HepG2 (cell line): ENCODE data around the gene PARD3. TPM values are rescaled to one million over a fixed set of nuclear protein-coding genes. Genes with fewer than 3 reads are reported as not detected.

ENCODE experiments used
- ATF3 ChIP-seq: sonication (generic); formaldehyde crosslinking; IDR thresholded peaks from 2 replicates; pipeline ENCODE4 v1.4.0; 2020; ENCODE audit warnings: missing genetic modification reagents
- CREB1 ChIP-seq, 2 experiments: fragments of 450-650 bp in 1 of 2; IDR thresholded peaks; 2 replicates each; pipeline ENCODE4 v1.6.1; 2016 to 2017; ENCODE audit warnings: control low read depth in 1 of 2, mild to moderate bottlenecking in 1 of 2, missing compliant biosample characterization in 1 of 2, missing genetic modification characterization in 1 of 2
- FOXJ3 ChIP-seq: sonication (generic); formaldehyde crosslinking; IDR thresholded peaks from 2 replicates; pipeline ENCODE4 v1.4.0; 2020; ENCODE audit warnings: missing genetic modification reagents, mild to moderate bottlenecking, borderline replicate concordance
- HNF4G ChIP-seq, 2 experiments: sonication (generic) in 1 of 2; formaldehyde crosslinking in 1 of 2; IDR thresholded peaks; 2 replicates each; pipeline versions ENCODE4 v1.4.0 to v1.6.1; 2011 to 2020; ENCODE audit warnings: borderline replicate concordance in 2 of 2, low read depth in 2 of 2, mild to moderate bottlenecking in 2 of 2, low read length in 1 of 2, missing genetic modification reagents in 1 of 2, moderate library complexity in 1 of 2
- IKZF5 ChIP-seq: IDR thresholded peaks from 2 replicates; pipeline ENCODE4 v1.6.1; 2018; ENCODE audit warnings: missing genetic modification reagents, mild to moderate bottlenecking, missing compliant biosample characterization
- NRL ChIP-seq: sonication (generic); formaldehyde crosslinking; IDR thresholded peaks from 2 replicates; pipeline ENCODE4 v1.5.0; 2020; ENCODE audit warnings: missing genetic modification reagents, mild to moderate bottlenecking, moderate library complexity, borderline replicate concordance
- SPEN ChIP-seq: sonication (generic); formaldehyde crosslinking; IDR thresholded peaks from 2 replicates; pipeline ENCODE4 v1.5.1; 2020; ENCODE audit warnings: low read depth, mild to moderate bottlenecking, missing genetic modification reagents
- TEAD3 ChIP-seq: optimal IDR thresholded peaks from 2 replicates; pipeline ENCODE3; 2016; ENCODE audit warnings: borderline replicate concordance
- ZMYM4 ChIP-seq: sonication (generic); formaldehyde crosslinking; IDR thresholded peaks from 2 replicates; pipeline ENCODE4 v1.8.1; 2023; ENCODE audit warnings: mild to moderate bottlenecking, missing genetic modification reagents
- polyA plus RNA-seq, 8 experiments: library from polyadenylated mRNA; depleted of rRNA in 3 of 8; stranded (reverse) in 7 of 8; unstranded in 1 of 8; fragments of >200 nt; fragmentation: Illumina TruSeq in 4 of 8; extraction: Trizol in 4 of 8; gene quantifications; 2 replicates each; pipeline versions ENCODE4 v1.2.1 to v1.2.3, GENCODE V29; 2011 to 2016; ENCODE audit warnings: low read depth in 4 of 8, missing spikeins in 1 of 8, mixed read lengths in 1 of 8; ENCODE audit not compliant: insufficient read depth in 1 of 8
- total RNA-seq, 5 experiments: library from RNA; depleted of rRNA; stranded (reverse); fragments of >200 nt; fragmentation: Illumina TruSeq; extraction: Trizol; gene quantifications; 2 replicates each; pipeline ENCODE4 v1.2.3, GENCODE V29; 2016; ENCODE audit warnings: low read depth in 1 of 5
- TF ChIP-seq, protein P1 (sequence below): sonication (generic); formaldehyde crosslinking; IDR thresholded peaks from 2 replicates; pipeline ENCODE4 v1.4.0; 2020; ENCODE audit warnings: missing genetic modification reagents
- TF ChIP-seq, protein P2 (sequence below): sonication (generic); formaldehyde crosslinking; IDR thresholded peaks from 2 replicates; pipeline ENCODE4 v1.4.0; 2020; ENCODE audit warnings: mild to moderate bottlenecking, missing genetic modification reagents, borderline replicate concordance
- TF ChIP-seq, protein P3 (sequence below): sonication (generic); formaldehyde crosslinking; IDR thresholded peaks from 2 replicates; pipeline ENCODE4 v1.4.0; 2020; ENCODE audit warnings: missing genetic modification reagents, borderline replicate concordance
- TF ChIP-seq, protein P4 (sequence below): IDR thresholded peaks from 2 replicates; pipeline ENCODE4 v1.6.1; 2016

Gene PARD3
- total and polyA plus RNA-seq, 2 of the 13 experiments (the other 11 are each of a cell fraction or from before 2014, with no cell fraction given): 40.9 to 60.0 TPM

GRCh38 chr10:34345383-34345782 is 469.7 kb downstream of the PARD3 start (continued):
- TF ChIP-seq NRL (no peak), HNF4G (IDR thresholded peaks at IDR 0.05; ENCODE audit: borderline replicate concordance, low read depth, low read length) (peak; percentile 33; the same call in 1 of the 2 replicates), HNF4G (CRISPR knock-in tag; IDR thresholded peaks at IDR 0.05; ENCODE audit: borderline replicate concordance, low read depth) (no peak), FOXJ3 (peak; percentile 83; the same call in 1 of the 2 replicates), CREB1 (IDR thresholded peaks at IDR 0.05) (no peak), CREB1 (CRISPR knock-in tag; IDR thresholded peaks at IDR 0.05) (peak; percentile 44; the same call in 1 of the 2 replicates), TEAD3 (CRISPR knock-in tag) (peak; percentile 71), ATF3 (CRISPR knock-in tag) (0 out of 2 replicates have a peak, but pooled peaks have one; percentile 18), SPEN (no peak), ZMYM4 (peak; percentile 35; the same call in 1 of the 2 replicates), IKZF5 (no peak)
- TF ChIP-seq, protein P1, sequence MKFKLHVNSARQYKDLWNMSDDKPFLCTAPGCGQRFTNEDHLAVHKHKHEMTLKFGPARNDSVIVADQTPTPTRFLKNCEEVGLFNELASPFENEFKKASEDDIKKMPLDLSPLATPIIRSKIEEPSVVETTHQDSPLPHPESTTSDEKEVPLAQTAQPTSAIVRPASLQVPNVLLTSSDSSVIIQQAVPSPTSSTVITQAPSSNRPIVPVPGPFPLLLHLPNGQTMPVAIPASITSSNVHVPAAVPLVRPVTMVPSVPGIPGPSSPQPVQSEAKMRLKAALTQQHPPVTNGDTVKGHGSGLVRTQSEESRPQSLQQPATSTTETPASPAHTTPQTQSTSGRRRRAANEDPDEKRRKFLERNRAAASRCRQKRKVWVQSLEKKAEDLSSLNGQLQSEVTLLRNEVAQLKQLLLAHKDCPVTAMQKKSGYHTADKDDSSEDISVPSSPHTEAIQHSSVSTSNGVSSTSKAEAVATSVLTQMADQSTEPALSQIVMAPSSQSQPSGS (CRISPR knock-in tag): peak; percentile 55; the same call in 1 of the 2 replicates
- TF ChIP-seq, protein P2, sequence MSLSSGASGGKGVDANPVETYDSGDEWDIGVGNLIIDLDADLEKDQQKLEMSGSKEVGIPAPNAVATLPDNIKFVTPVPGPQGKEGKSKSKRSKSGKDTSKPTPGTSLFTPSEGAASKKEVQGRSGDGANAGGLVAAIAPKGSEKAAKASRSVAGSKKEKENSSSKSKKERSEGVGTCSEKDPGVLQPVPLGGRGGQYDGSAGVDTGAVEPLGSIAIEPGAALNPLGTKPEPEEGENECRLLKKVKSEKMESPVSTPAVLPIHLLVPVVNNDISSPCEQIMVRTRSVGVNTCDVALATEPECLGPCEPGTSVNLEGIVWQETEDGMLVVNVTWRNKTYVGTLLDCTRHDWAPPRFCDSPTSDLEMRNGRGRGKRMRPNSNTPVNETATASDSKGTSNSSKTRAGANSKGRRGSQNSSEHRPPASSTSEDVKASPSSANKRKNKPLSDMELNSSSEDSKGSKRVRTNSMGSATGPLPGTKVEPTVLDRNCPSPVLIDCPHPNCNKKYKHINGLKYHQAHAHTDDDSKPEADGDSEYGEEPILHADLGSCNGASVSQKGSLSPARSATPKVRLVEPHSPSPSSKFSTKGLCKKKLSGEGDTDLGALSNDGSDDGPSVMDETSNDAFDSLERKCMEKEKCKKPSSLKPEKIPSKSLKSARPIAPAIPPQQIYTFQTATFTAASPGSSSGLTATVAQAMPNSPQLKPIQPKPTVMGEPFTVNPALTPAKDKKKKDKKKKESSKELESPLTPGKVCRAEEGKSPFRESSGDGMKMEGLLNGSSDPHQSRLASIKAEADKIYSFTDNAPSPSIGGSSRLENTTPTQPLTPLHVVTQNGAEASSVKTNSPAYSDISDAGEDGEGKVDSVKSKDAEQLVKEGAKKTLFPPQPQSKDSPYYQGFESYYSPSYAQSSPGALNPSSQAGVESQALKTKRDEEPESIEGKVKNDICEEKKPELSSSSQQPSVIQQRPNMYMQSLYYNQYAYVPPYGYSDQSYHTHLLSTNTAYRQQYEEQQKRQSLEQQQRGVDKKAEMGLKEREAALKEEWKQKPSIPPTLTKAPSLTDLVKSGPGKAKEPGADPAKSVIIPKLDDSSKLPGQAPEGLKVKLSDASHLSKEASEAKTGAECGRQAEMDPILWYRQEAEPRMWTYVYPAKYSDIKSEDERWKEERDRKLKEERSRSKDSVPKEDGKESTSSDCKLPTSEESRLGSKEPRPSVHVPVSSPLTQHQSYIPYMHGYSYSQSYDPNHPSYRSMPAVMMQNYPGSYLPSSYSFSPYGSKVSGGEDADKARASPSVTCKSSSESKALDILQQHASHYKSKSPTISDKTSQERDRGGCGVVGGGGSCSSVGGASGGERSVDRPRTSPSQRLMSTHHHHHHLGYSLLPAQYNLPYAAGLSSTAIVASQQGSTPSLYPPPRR (CRISPR knock-in tag): peak; percentile 52; the same call in 1 of the 2 replicates
- TF ChIP-seq, protein P3, sequence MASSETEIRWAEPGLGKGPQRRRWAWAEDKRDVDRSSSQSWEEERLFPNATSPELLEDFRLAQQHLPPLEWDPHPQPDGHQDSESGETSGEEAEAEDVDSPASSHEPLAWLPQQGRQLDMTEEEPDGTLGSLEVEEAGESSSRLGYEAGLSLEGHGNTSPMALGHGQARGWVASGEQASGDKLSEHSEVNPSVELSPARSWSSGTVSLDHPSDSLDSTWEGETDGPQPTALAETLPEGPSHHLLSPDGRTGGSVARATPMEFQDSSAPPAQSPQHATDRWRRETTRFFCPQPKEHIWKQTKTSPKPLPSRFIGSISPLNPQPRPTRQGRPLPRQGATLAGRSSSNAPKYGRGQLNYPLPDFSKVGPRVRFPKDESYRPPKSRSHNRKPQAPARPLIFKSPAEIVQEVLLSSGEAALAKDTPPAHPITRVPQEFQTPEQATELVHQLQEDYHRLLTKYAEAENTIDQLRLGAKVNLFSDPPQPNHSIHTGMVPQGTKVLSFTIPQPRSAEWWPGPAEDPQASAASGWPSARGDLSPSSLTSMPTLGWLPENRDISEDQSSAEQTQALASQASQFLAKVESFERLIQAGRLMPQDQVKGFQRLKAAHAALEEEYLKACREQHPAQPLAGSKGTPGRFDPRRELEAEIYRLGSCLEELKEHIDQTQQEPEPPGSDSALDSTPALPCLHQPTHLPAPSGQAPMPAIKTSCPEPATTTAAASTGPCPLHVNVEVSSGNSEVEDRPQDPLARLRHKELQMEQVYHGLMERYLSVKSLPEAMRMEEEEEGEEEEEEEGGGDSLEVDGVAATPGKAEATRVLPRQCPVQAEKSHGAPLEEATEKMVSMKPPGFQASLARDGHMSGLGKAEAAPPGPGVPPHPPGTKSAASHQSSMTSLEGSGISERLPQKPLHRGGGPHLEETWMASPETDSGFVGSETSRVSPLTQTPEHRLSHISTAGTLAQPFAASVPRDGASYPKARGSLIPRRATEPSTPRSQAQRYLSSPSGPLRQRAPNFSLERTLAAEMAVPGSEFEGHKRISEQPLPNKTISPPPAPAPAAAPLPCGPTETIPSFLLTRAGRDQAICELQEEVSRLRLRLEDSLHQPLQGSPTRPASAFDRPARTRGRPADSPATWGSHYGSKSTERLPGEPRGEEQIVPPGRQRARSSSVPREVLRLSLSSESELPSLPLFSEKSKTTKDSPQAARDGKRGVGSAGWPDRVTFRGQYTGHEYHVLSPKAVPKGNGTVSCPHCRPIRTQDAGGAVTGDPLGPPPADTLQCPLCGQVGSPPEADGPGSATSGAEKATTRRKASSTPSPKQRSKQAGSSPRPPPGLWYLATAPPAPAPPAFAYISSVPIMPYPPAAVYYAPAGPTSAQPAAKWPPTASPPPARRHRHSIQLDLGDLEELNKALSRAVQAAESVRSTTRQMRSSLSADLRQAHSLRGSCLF: no peak
- TF ChIP-seq, protein P4, sequence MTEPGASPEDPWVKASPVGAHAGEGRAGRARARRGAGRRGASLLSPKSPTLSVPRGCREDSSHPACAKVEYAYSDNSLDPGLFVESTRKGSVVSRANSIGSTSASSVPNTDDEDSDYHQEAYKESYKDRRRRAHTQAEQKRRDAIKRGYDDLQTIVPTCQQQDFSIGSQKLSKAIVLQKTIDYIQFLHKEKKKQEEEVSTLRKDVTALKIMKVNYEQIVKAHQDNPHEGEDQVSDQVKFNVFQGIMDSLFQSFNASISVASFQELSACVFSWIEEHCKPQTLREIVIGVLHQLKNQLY (CRISPR knock-in tag): no peak
